Sigmoid colon (tissue), 4 donors: ENCODE measurements around the gene DARS1.
"Not testable (repeated sequence)": the region's sequence is repeated elsewhere in the genome, so short reads cannot be mapped to it uniquely, and the experiment has no call there.

ENCODE experiments used
- EP300 ChIP-seq, 4 donors: sonication (generic); formaldehyde crosslinking; IDR thresholded peaks; one replicate each; pipeline ENCODE4 v1.6.1; 2017; ENCODE audit warnings: antibody characterized with exemption in 4 of 4
- POLR2A ChIP-seq, 2 donors: fragments of 450-650 bp; IDR thresholded peaks; one replicate each; pipeline ENCODE4 v1.6.1; 2016; ENCODE audit warnings: antibody characterized with exemption in 2 of 2, mild to moderate bottlenecking in 2 of 2, moderate library complexity in 2 of 2
- TF ChIP-seq, protein P1 (sequence below), 4 experiments: fragments of 450-650 bp in 3 of 4; fragments of 200-600 bp in 1 of 4; IDR thresholded peaks; one replicate each; pipeline ENCODE4 v1.5.1; 2016 to 2019; ENCODE audit warnings: antibody characterized with exemption in 4 of 4, mild to moderate bottlenecking in 3 of 4, moderate library complexity in 2 of 4

DNA sequence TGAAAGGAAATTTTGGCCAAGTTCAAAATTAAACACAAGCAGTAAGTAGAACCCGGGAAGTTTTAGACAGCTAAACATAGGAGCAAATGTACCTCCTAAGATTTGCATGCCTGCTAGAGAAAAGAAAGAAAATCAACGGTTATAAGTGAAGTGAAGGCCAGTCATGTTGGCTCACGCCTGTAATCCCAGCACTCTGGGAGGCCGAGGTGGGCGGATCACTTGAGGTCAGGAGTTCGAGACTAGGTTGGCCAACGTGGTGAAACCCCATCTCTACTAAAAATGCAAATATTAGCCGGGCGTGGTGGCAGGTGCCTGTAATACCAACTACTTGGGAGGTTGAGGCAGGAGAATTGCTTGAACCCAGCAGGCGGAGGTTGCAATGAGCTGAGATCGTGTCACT is 21.0 kb downstream of the DARS1 start:
- TF ChIP-seq POLR2A, EP300 (IDR thresholded peaks at IDR 0.05): not testable (repeated sequence)
- TF ChIP-seq, protein P1, sequence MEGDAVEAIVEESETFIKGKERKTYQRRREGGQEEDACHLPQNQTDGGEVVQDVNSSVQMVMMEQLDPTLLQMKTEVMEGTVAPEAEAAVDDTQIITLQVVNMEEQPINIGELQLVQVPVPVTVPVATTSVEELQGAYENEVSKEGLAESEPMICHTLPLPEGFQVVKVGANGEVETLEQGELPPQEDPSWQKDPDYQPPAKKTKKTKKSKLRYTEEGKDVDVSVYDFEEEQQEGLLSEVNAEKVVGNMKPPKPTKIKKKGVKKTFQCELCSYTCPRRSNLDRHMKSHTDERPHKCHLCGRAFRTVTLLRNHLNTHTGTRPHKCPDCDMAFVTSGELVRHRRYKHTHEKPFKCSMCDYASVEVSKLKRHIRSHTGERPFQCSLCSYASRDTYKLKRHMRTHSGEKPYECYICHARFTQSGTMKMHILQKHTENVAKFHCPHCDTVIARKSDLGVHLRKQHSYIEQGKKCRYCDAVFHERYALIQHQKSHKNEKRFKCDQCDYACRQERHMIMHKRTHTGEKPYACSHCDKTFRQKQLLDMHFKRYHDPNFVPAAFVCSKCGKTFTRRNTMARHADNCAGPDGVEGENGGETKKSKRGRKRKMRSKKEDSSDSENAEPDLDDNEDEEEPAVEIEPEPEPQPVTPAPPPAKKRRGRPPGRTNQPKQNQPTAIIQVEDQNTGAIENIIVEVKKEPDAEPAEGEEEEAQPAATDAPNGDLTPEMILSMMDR (IDR thresholded peaks at IDR 0.05) = not testable (repeated sequence)
